NCI-H2171 (cell line): ENCODE results near the gene GLMN.
"Not testable (repeated sequence)": the region's sequence is repeated elsewhere in the genome, so short reads cannot be mapped to it uniquely, and the experiment has no call there.

Experiments used
- DNase-seq: peaks from one replicate; lab custom pipeline; 2025; lab: John Stamatoyannopoulos, UW

GLMN gene

GRCh38 chr1:92298213-92298572, 594 bp downstream of the GLMN start:
- DNase-seq = no peak

- DNase-seq = peak; percentile 6
Measured at GRCh38 chr1:92291372-92291999, 7.3 kb downstream of the GLMN start.

- not testable (repeated sequence) for DNase-seq
Measured at GRCh38 chr1:92281411-92281810, 17.4 kb downstream of the GLMN start.

- DNase-seq = not testable (repeated sequence)
Measured at GRCh38 chr1:92279781-92280180, 19.0 kb downstream of the GLMN start.

GRCh38 chr1:92277105-92277723, 21.6 kb downstream of the GLMN start:
- DNase-seq = no peak

- no peak for DNase-seq
Measured at GRCh38 chr1:92276082-92276481, 22.7 kb downstream of the GLMN start.

- no peak for DNase-seq
Measured at GRCh38 chr1:92274939-92275338, 23.8 kb downstream of the GLMN start.

- DNase-seq = no peak
Measured at GRCh38 chr1:92273039-92273438, 25.7 kb downstream of the GLMN start.

GRCh38 chr1:92262516-92262915, 36.3 kb downstream of the GLMN start:
- no peak for DNase-seq

- DNase-seq = no peak
Measured at GRCh38 chr1:92259350-92259749, 39.4 kb downstream of the GLMN start.

- not testable (repeated sequence) for DNase-seq
Measured at GRCh38 chr1:92254714-92255113, 44.1 kb downstream of the GLMN start.

GRCh38 chr1:92244376-92244775, 54.4 kb downstream of the GLMN start:
- no peak for DNase-seq

GRCh38 chr1:92240034-92240433, 58.8 kb downstream of the GLMN start:
- DNase-seq = no peak

- DNase-seq = no peak
Measured at GRCh38 chr1:92230736-92231135, 68.1 kb downstream of the GLMN start.

- DNase-seq = no peak
Measured at GRCh38 chr1:92228401-92228800, 70.4 kb downstream of the GLMN start.

- no peak for DNase-seq
Measured at GRCh38 chr1:92219028-92219427, 79.8 kb downstream of the GLMN start.

- DNase-seq = no peak
Measured at GRCh38 chr1:92218559-92218958, 80.2 kb downstream of the GLMN start.

- no peak for DNase-seq
Measured at GRCh38 chr1:92217721-92218120, 81.1 kb downstream of the GLMN start, which contains the start of gene C1orf146. Gene C1orf146, plus strand, starts transcription at chr1:92217915. Its CDS starts 13,506 bp downstream, at chr1:92231421.

- no peak for DNase-seq
Measured at GRCh38 chr1:92211166-92211565, 87.6 kb downstream of the GLMN start.

- no peak for DNase-seq
Measured at GRCh38 chr1:92210701-92211100, 88.1 kb downstream of the GLMN start.

- DNase-seq = no peak
Measured at GRCh38 chr1:92203105-92203504, 95.7 kb downstream of the GLMN start.

GRCh38 chr1:92201973-92202372, 96.8 kb downstream of the GLMN start:
- no peak for DNase-seq
